ENCODE results near the gene SKOR1.

GRCh38 chr15:67836134-67836455 lies 10.8 kb downstream of the SKOR1 start:
- TF ChIP-seq NR3C1 (CRISPR knock-in tag; conservative IDR thresholded peaks at IDR 0.05; ENCODE audit: low read depth) (no peak), ZNF416 (CRISPR knock-in tag; IDR thresholded peaks at IDR 0.05) (no peak), AFF4 (CRISPR knock-in tag; IDR thresholded peaks at IDR 0.05; ENCODE audit: borderline replicate concordance) (no peak), ZBTB43 (CRISPR knock-in tag; IDR thresholded peaks at IDR 0.05) (no peak), CTCF (IDR thresholded peaks at IDR 0.05) (no peak), MAX (CRISPR knock-in tag; IDR thresholded peaks at IDR 0.05) (no peak), RELA (CRISPR knock-in tag; IDR thresholded peaks at IDR 0.05; ENCODE audit: borderline replicate concordance) (no peak)

Measured in WTC11 (cell line).